WTC11 (cell line): ENCODE results near the gene SLC2A4.
"Not testable (repeated sequence)": the region's sequence is repeated elsewhere in the genome, so short reads cannot be mapped to it uniquely, and the experiment has no call there.

Experiments used
- ELF4 ChIP-seq: sonication (generic); formaldehyde crosslinking; IDR thresholded peaks from 2 replicates; pipeline ENCODE4 v1.8.1; 2022; ENCODE audit warnings: low read depth, mild to moderate bottlenecking, moderate library complexity, missing genetic modification reagents
- FOXP1 ChIP-seq: sonication (generic); formaldehyde crosslinking; IDR thresholded peaks from 2 replicates; pipeline ENCODE4 v1.8.0; 2022; ENCODE audit warnings: missing genetic modification reagents, mild to moderate bottlenecking, moderate library complexity, borderline replicate concordance
- GTF2I ChIP-seq: fragments of 250-450 bp; sonication (Bioruptor Pico); conservative IDR thresholded peaks from 2 replicates; pipeline ENCODE4 v1.4.0; 2021; ENCODE audit warnings: mild to moderate bottlenecking
- NR2C2 ChIP-seq: sonication (generic); formaldehyde crosslinking; IDR thresholded peaks from 2 replicates; pipeline ENCODE4 v1.8.0; 2022; ENCODE audit warnings: mild to moderate bottlenecking, missing genetic modification reagents
- NR3C1 ChIP-seq: sonication (generic); formaldehyde crosslinking; conservative IDR thresholded peaks from 2 replicates; pipeline ENCODE4 v1.8.1; 2023; ENCODE audit warnings: low read depth, mild to moderate bottlenecking, missing genetic modification reagents
- SP1 ChIP-seq: sonication (generic); formaldehyde crosslinking; conservative IDR thresholded peaks from 2 replicates; pipeline ENCODE4 v1.8.1; 2022; ENCODE audit warnings: missing genetic modification reagents
- ZNF121 ChIP-seq: sonication (generic); formaldehyde crosslinking; IDR thresholded peaks from 2 replicates; pipeline ENCODE4 v1.8.0; 2023; ENCODE audit warnings: missing genetic modification reagents
- TF ChIP-seq, protein P1 (sequence below): sonication (generic); formaldehyde crosslinking; IDR thresholded peaks from 2 replicates; pipeline ENCODE4 v1.8.1; 2023; ENCODE audit warnings: mild to moderate bottlenecking, missing genetic modification reagents, borderline replicate concordance
- TF ChIP-seq, protein P2 (sequence below): fragments of 200-600 bp; IDR thresholded peaks from 2 replicates; pipeline ENCODE4 v1.8.0; 2022; ENCODE audit warnings: antibody characterized with exemption
- TF ChIP-seq, protein P3 (sequence below): sonication (generic); formaldehyde crosslinking; IDR thresholded peaks from 2 replicates; pipeline ENCODE4 v1.8.1; 2022; ENCODE audit warnings: low read depth, mild to moderate bottlenecking, moderate library complexity, missing genetic modification reagents, borderline replicate concordance
- TF ChIP-seq, protein P4 (sequence below): sonication (generic); formaldehyde crosslinking; IDR thresholded peaks from 2 replicates; pipeline ENCODE4 v1.8.0; 2022; ENCODE audit warnings: mild to moderate bottlenecking, missing genetic modification reagents
- TF ChIP-seq, protein P5 (sequence below): sonication (generic); formaldehyde crosslinking; IDR thresholded peaks from 2 replicates; pipeline ENCODE4 v1.8.0; 2023; ENCODE audit warnings: missing genetic modification reagents
- TF ChIP-seq, protein P6 (sequence below): sonication (generic); formaldehyde crosslinking; IDR thresholded peaks from 2 replicates; pipeline ENCODE4 v1.8.1; 2023; ENCODE audit warnings: mild to moderate bottlenecking, missing genetic modification reagents

DNA sequence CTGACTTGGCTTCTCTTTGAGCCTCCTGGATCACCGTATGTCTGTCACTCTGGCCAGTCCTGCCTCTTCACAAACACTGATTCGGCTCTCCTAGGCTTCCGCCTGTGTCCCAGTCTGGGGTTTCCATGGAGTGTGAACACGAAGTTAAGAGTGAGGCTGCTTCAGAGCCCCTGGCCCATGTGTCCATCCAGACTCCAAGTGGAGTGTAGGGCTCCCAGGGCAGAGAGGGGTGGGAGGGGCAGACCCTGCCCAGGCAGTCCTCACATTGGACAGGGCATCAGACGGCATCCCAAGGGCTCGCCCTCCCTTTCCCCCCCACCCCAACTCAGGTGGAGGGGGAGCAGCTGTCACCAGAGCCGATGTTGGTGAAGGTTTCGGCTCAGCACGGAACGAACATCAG lies 37.7 kb upstream of the SLC2A4 start:
- TF ChIP-seq, protein P1, sequence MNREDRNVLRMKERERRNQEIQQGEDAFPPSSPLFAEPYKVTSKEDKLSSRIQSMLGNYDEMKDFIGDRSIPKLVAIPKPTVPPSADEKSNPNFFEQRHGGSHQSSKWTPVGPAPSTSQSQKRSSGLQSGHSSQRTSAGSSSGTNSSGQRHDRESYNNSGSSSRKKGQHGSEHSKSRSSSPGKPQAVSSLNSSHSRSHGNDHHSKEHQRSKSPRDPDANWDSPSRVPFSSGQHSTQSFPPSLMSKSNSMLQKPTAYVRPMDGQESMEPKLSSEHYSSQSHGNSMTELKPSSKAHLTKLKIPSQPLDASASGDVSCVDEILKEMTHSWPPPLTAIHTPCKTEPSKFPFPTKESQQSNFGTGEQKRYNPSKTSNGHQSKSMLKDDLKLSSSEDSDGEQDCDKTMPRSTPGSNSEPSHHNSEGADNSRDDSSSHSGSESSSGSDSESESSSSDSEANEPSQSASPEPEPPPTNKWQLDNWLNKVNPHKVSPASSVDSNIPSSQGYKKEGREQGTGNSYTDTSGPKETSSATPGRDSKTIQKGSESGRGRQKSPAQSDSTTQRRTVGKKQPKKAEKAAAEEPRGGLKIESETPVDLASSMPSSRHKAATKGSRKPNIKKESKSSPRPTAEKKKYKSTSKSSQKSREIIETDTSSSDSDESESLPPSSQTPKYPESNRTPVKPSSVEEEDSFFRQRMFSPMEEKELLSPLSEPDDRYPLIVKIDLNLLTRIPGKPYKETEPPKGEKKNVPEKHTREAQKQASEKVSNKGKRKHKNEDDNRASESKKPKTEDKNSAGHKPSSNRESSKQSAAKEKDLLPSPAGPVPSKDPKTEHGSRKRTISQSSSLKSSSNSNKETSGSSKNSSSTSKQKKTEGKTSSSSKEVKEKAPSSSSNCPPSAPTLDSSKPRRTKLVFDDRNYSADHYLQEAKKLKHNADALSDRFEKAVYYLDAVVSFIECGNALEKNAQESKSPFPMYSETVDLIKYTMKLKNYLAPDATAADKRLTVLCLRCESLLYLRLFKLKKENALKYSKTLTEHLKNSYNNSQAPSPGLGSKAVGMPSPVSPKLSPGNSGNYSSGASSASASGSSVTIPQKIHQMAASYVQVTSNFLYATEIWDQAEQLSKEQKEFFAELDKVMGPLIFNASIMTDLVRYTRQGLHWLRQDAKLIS = not testable (repeated sequence)
- not testable (repeated sequence) for TF ChIP-seq NR2C2 (CRISPR knock-in tag); NR3C1 (CRISPR knock-in tag); FOXP1 (CRISPR knock-in tag); ELF4; SP1 (CRISPR knock-in tag); ZNF121 (CRISPR knock-in tag); GTF2I
- TF ChIP-seq, protein P2, sequence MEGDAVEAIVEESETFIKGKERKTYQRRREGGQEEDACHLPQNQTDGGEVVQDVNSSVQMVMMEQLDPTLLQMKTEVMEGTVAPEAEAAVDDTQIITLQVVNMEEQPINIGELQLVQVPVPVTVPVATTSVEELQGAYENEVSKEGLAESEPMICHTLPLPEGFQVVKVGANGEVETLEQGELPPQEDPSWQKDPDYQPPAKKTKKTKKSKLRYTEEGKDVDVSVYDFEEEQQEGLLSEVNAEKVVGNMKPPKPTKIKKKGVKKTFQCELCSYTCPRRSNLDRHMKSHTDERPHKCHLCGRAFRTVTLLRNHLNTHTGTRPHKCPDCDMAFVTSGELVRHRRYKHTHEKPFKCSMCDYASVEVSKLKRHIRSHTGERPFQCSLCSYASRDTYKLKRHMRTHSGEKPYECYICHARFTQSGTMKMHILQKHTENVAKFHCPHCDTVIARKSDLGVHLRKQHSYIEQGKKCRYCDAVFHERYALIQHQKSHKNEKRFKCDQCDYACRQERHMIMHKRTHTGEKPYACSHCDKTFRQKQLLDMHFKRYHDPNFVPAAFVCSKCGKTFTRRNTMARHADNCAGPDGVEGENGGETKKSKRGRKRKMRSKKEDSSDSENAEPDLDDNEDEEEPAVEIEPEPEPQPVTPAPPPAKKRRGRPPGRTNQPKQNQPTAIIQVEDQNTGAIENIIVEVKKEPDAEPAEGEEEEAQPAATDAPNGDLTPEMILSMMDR = not testable (repeated sequence)
- TF ChIP-seq, protein P3, sequence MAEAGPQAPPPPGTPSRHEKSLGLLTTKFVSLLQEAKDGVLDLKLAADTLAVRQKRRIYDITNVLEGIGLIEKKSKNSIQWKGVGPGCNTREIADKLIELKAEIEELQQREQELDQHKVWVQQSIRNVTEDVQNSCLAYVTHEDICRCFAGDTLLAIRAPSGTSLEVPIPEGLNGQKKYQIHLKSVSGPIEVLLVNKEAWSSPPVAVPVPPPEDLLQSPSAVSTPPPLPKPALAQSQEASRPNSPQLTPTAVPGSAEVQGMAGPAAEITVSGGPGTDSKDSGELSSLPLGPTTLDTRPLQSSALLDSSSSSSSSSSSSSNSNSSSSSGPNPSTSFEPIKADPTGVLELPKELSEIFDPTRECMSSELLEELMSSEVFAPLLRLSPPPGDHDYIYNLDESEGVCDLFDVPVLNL (CRISPR knock-in tag) = not testable (repeated sequence)
- TF ChIP-seq, protein P4, sequence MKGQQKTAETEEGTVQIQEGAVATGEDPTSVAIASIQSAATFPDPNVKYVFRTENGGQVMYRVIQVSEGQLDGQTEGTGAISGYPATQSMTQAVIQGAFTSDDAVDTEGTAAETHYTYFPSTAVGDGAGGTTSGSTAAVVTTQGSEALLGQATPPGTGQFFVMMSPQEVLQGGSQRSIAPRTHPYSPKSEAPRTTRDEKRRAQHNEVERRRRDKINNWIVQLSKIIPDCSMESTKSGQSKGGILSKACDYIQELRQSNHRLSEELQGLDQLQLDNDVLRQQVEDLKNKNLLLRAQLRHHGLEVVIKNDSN (CRISPR knock-in tag) = not testable (repeated sequence)
- TF ChIP-seq, protein P5, sequence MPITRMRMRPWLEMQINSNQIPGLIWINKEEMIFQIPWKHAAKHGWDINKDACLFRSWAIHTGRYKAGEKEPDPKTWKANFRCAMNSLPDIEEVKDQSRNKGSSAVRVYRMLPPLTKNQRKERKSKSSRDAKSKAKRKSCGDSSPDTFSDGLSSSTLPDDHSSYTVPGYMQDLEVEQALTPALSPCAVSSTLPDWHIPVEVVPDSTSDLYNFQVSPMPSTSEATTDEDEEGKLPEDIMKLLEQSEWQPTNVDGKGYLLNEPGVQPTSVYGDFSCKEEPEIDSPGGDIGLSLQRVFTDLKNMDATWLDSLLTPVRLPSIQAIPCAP (CRISPR knock-in tag) = not testable (repeated sequence)
- TF ChIP-seq, protein P6, sequence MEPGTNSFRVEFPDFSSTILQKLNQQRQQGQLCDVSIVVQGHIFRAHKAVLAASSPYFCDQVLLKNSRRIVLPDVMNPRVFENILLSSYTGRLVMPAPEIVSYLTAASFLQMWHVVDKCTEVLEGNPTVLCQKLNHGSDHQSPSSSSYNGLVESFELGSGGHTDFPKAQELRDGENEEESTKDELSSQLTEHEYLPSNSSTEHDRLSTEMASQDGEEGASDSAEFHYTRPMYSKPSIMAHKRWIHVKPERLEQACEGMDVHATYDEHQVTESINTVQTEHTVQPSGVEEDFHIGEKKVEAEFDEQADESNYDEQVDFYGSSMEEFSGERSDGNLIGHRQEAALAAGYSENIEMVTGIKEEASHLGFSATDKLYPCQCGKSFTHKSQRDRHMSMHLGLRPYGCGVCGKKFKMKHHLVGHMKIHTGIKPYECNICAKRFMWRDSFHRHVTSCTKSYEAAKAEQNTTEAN (CRISPR knock-in tag) = not testable (repeated sequence)
